Upper lobe of left lung (tissue), 6 donors: ENCODE data around the gene PPAN. TPM values are rescaled to one million over a fixed set of nuclear protein-coding genes. Genes with fewer than 3 reads are reported as not detected.

Experiments
- ATAC-seq, 2 donors: fragments of 200-7000 bp; cut with Tn5 transposase; one replicate each; pipeline ENCODE4 v1.9.1; 2022; ENCODE audit warnings: mild to moderate bottlenecking in 2 of 2, moderate library complexity in 2 of 2; ENCODE audit not compliant: low FRiP score in 2 of 2
- DNase-seq, 2 donors: peaks; one replicate each; pipeline ENCODE4 v3.0.0-alpha.2; 2019 to 2020
- H3K27ac ChIP-seq, 4 donors: fragments of 200-600 bp; sonication (generic); one replicate each; pipeline ENCODE4 v1.5.1; 2016 to 2019
- H3K27me3 ChIP-seq, 4 donors: fragments of 200-600 bp; sonication (generic); one replicate each; pipeline ENCODE4 v1.5.1; 2017 to 2019
- H3K36me3 ChIP-seq, 4 donors: fragments of 200-600 bp; sonication (generic); one replicate each; pipeline ENCODE4 v1.5.1; 2016 to 2019
- H3K4me1 ChIP-seq, 4 donors: fragments of 200-600 bp; sonication (generic); one replicate each; pipeline ENCODE4 v1.5.1; 2018 to 2019
- H3K4me3 ChIP-seq, 4 donors: fragments of 200-600 bp; sonication (generic); one replicate each; pipeline ENCODE4 v1.5.1; 2017 to 2019; ENCODE audit warnings: mild to moderate bottlenecking in 2 of 4, moderate library complexity in 1 of 4
- H3K9me3 ChIP-seq, 4 donors: fragments of 200-600 bp; sonication (generic); one replicate each; pipeline ENCODE4 v1.5.1; 2018 to 2019
- CTCF ChIP-seq, 6 experiments: fragments of 450-650 bp in 4 of 6; fragments of 200-600 bp in 2 of 6; sonication (generic) in 2 of 6; IDR thresholded peaks; one replicate each; pipeline ENCODE4 v1.5.1; 2016 to 2019; ENCODE audit warnings: antibody characterized with exemption in 6 of 6
- EP300 ChIP-seq, 4 donors: sonication (generic); formaldehyde crosslinking; IDR thresholded peaks; one replicate each; pipeline ENCODE4 v1.5.1; 2017; ENCODE audit warnings: antibody characterized with exemption in 4 of 4, control low read depth in 2 of 4
- POLR2A ChIP-seq, 4 donors: fragments of 450-650 bp; IDR thresholded peaks; one replicate each; pipeline ENCODE4 v1.5.1; 2016 to 2017; ENCODE audit warnings: antibody characterized with exemption in 4 of 4, mild to moderate bottlenecking in 2 of 4
- POLR2AphosphoS5 ChIP-seq, 2 donors: sonication (generic); formaldehyde crosslinking; IDR thresholded peaks; one replicate each; pipeline ENCODE4 v1.5.1; 2017; ENCODE audit warnings: antibody characterized with exemption in 2 of 2
- WGBS, 2 donors: methylation state at CpG; one replicate each; pipeline ENCODE4 v1.1.5; 2017 to 2018; 5-methylcytosine and 5-hydroxymethylcytosine counted together
- total RNA-seq, 6 donors: library from RNA; depleted of rRNA in 4 of 6; stranded (reverse); fragments of >200 nt in 4 of 6; gene quantifications; one replicate each; pipeline versions ENCODE4 v1.1.0 to v1.2.1, GENCODE V29; 2016 to 2021
- donor health status: DM: no; HTN: no; CAD: no; lungs with moderate emphysema.
- donor health status: DM: no; HTN: yes; CAD: no; lungs with severe emphysema.

Gene PPAN
- total RNA-seq, 6 donors from 2014 or later, result 18.3 to 46.8 (median 37.8) TPM

- H3K27ac ChIP-seq, result peak within 1 kb of the TSS in 3 of 4 donors; percentile 32 to 69 (median 51)
- no peak for TF ChIP-seq POLR2AphosphoS5 (IDR thresholded peaks at IDR 0.05)
- no peak for TF ChIP-seq CTCF (IDR thresholded peaks at IDR 0.05)
- TF ChIP-seq POLR2A (IDR thresholded peaks at IDR 0.05), result no peak
- TF ChIP-seq EP300 (IDR thresholded peaks at IDR 0.05), result no peak
- WGBS, 2 donors, result 54 to 85% methylated on average over 5 to 8 of the region's 8 CpGs
Measured at GRCh38 chr19:10111405-10111811, 5.2 kb downstream of the PPAN start, which contains the start of gene P2RY11. P2RY11 (plus strand) TSS chr19:10111693; CDS start chr19:10111722, 29 bp downstream.

GRCh38 chr19:10112037-10112761, 6.0 kb downstream of the PPAN start:
- H3K27ac ChIP-seq, result peak overlapping the region in 3 of 4 donors; percentile 32 to 69 (median 46)
- WGBS, 2 donors, result 47 to 50% methylated on average over 22 to 23 of the region's 23 CpGs
- H3K4me3 ChIP-seq, result peak overlapping the region in 2 of 4 donors; percentile 14 to 23
- peaks cover 36 to 82% (median 78%) of the 10 kb centered on the region in 4 donors for H3K36me3 ChIP-seq
- no peaks in the 10 kb centered on the region for H3K27me3 ChIP-seq
- peak in 1 of 2 donors; percentile 44 for DNase-seq
- ATAC-seq, result peak in 1 of 2 donors; percentile 38
- H3K9me3 ChIP-seq, result no peaks in the 10 kb centered on the region
- peaks cover 5 to 47% (median 12%) of the 10 kb centered on the region in 4 donors for H3K4me1 ChIP-seq
- TF ChIP-seq CTCF (IDR thresholded peaks at IDR 0.05) (no peak), POLR2A (IDR thresholded peaks at IDR 0.05) (peak in 1 of 4 donors; percentile 32)

More at GRCh38 chr19:10111405-10111811, 5.2 kb downstream of the PPAN start, which contains the start of gene P2RY11:
- Histone ChIP-seq H3K9me3 (no peaks in the 10 kb centered on the region), H3K36me3 (peaks cover 30 to 74% (median 70%) of the 10 kb centered on the region in 4 donors), H3K27me3 (no peaks in the 10 kb centered on the region), H3K4me1 (peaks cover 13 to 47% (median 19%) of the 10 kb centered on the region in 4 donors), H3K4me3 (peak within 1 kb of the TSS in 2 of 4 donors; percentile 14 to 23)
- no peak for DNase-seq
- ATAC-seq, result no peak

GRCh38 chr19:10112895-10113591, 6.9 kb downstream of the PPAN start:
- peak in 5 of 6 experiments; percentile 37 to 67 (median 59) for TF ChIP-seq CTCF (IDR thresholded peaks at IDR 0.05)
- TF ChIP-seq POLR2A (IDR thresholded peaks at IDR 0.05), result no peak
- no peak for TF ChIP-seq EP300 (IDR thresholded peaks at IDR 0.05)
- Histone ChIP-seq H3K9me3 (no peaks in the 10 kb centered on the region), H3K27me3 (no peaks in the 10 kb centered on the region), H3K36me3 (peaks cover 40 to 82% (median 76%) of the 10 kb centered on the region in 4 donors), H3K4me1 (peaks cover 4 to 44% (median 10%) of the 10 kb centered on the region in 4 donors), H3K4me3 (peak overlapping the region in 1 of 4 donors; percentile 23), H3K27ac (peak overlapping the region in 2 of 4 donors; percentile 32 to 55)
- WGBS, 2 donors, result 23 to 27% methylated on average over 18 to 24 of the region's 25 CpGs
- ATAC-seq (peak; percentile 36 to 64), DNase-seq (peak; percentile 50 to 89)

GRCh38 chr19:10113592-10113963, 7.4 kb downstream of the PPAN start:
- no peak for TF ChIP-seq CTCF (IDR thresholded peaks at IDR 0.05)
- Histone ChIP-seq H3K9me3 (no peaks in the 10 kb centered on the region), H3K4me1 (peaks cover 8 to 48% (median 13%) of the 10 kb centered on the region in 4 donors), H3K4me3 (no peak overlapping the region), H3K36me3 (peaks cover 40 to 82% (median 72%) of the 10 kb centered on the region in 4 donors), H3K27me3 (no peaks in the 10 kb centered on the region), H3K27ac (peak overlapping the region in 2 of 4 donors; percentile 32 to 55)
- ATAC-seq (peak in 1 of 2 donors; percentile 1), DNase-seq (no peak)
- 73 to 90% methylated on average over 13 to 18 of the region's 19 CpGs for WGBS, 2 donors
